ENCODE measurements around the gene ALCAM. TPM values are rescaled to one million over a fixed set of nuclear protein-coding genes. Genes with fewer than 3 reads are reported as not detected.
"Not testable (repeated sequence)": the region's sequence is repeated elsewhere in the genome, so short reads cannot be mapped to it uniquely, and the experiment has no call there.

Gene ALCAM
- total RNA-seq, 3 donors from 2014 or later = 20.3 to 223 (median 118) TPM

DNA sequence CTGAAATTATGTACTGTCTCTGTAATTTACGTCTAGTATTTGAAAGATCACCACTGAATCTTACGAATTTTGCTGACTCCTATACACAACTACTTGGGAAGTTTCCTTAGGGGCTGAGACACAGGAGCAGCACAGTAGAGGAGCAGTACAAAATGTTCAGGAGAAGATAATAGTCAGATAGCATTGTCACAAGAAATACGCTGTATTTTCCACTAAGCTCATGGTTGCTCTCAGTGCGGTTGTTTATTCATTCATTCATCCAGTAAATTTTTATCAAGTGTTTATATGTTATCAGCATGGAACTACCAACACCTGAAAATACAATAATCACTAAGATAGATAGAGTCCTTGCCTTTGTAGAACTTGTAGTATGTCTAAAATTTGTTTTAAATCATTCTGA is 34.5 kb downstream of the ALCAM start:
- Histone ChIP-seq H3K9me3 (no peaks in the 10 kb centered on the region), H3K27ac (no peak overlapping the region), H3K36me3 (no peaks in the 10 kb centered on the region), H3K27me3 (no peaks in the 10 kb centered on the region), H3K4me1 (no peaks in the 10 kb centered on the region), H3K4me3 (no peak overlapping the region)
- intact Hi-C loops (cut with DNase I; ENCODE audit: low total_unique reads) = no loop called here
- TF ChIP-seq POLR2A (IDR thresholded peaks at IDR 0.05) (no peak), POLR2AphosphoS5 (IDR thresholded peaks at IDR 0.05) (no peak)
- TF ChIP-seq, protein P1, sequence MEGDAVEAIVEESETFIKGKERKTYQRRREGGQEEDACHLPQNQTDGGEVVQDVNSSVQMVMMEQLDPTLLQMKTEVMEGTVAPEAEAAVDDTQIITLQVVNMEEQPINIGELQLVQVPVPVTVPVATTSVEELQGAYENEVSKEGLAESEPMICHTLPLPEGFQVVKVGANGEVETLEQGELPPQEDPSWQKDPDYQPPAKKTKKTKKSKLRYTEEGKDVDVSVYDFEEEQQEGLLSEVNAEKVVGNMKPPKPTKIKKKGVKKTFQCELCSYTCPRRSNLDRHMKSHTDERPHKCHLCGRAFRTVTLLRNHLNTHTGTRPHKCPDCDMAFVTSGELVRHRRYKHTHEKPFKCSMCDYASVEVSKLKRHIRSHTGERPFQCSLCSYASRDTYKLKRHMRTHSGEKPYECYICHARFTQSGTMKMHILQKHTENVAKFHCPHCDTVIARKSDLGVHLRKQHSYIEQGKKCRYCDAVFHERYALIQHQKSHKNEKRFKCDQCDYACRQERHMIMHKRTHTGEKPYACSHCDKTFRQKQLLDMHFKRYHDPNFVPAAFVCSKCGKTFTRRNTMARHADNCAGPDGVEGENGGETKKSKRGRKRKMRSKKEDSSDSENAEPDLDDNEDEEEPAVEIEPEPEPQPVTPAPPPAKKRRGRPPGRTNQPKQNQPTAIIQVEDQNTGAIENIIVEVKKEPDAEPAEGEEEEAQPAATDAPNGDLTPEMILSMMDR (IDR thresholded peaks at IDR 0.05) = no peak
- DNase-seq (ENCODE audit: low spot score in 2 of 2) = no peak

DNA sequence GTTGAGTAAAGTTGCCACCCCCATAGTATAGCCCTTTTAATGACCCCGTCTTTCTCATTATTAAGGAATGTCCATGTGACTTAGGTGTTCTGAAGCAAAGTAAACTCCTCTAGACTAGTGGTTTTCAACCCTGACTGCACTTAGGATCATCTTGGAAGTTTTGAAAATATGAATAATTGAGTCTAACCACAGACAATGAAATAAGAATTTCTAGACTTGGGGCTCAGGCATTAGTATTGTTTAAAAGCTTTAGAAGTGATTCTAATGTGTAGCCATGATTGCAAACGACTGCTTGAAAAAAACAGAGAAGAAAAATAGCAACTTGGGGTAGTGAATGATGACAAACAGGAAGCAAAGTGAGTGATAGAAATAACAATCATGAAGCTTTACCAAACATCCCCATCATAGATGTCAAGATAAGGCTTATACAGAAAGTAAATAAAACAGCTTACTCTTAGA is 35.0 kb downstream of the ALCAM start:
- intact Hi-C loops (cut with DNase I; ENCODE audit: low total_unique reads) = no loop called here
- DNase-seq (ENCODE audit: low spot score in 2 of 2) = no peak
- no peaks in the 10 kb centered on the region for H3K27me3 ChIP-seq
- TF ChIP-seq, protein P1 (IDR thresholded peaks at IDR 0.05) = no peak
- TF ChIP-seq POLR2A (IDR thresholded peaks at IDR 0.05) = no peak
- TF ChIP-seq POLR2AphosphoS5 (IDR thresholded peaks at IDR 0.05) = no peak
- no peaks in the 10 kb centered on the region for H3K4me1 ChIP-seq
- H3K9me3 ChIP-seq = no peaks in the 10 kb centered on the region
- no peak overlapping the region for H3K27ac ChIP-seq
- no peak overlapping the region for H3K4me3 ChIP-seq
- no peaks in the 10 kb centered on the region for H3K36me3 ChIP-seq

DNA sequence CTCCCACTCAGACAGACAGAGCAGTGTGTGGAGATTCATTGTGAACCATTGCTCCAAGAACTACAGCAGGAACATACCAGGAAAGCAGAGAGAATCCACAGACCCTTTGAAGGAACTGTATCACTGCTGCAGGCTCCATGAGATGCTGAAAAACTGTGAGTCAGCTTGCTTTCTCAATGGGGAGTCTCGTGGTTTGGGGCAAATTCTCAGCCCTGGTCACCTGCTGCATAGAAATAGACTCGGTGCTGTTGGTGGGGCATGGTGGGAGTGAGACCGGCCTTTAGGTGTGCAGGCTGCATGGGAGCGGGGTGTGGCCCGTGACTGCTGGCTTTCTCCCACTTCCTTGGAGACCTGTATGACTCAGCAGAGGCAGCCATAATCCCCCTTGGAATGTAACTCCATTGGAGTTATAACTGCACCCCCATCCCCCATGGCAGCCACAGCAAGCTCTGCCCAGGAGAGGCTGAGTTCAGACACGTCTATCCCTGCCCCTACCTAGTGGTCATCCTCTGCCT is 35.6 kb downstream of the ALCAM start:
- H3K27ac ChIP-seq = no peak overlapping the region
- no peaks in the 10 kb centered on the region for H3K36me3 ChIP-seq
- intact Hi-C loops (cut with DNase I; ENCODE audit: low total_unique reads) = no loop called here
- no peak for DNase-seq (ENCODE audit: low spot score in 2 of 2)
- no peaks in the 10 kb centered on the region for H3K27me3 ChIP-seq
- TF ChIP-seq POLR2AphosphoS5 (IDR thresholded peaks at IDR 0.05) (no peak), POLR2A (IDR thresholded peaks at IDR 0.05) (no peak)
- TF ChIP-seq, protein P1 (IDR thresholded peaks at IDR 0.05) = no peak
- H3K4me3 ChIP-seq = no peak overlapping the region
- H3K9me3 ChIP-seq = no peaks in the 10 kb centered on the region
- H3K4me1 ChIP-seq = no peaks in the 10 kb centered on the region

DNA sequence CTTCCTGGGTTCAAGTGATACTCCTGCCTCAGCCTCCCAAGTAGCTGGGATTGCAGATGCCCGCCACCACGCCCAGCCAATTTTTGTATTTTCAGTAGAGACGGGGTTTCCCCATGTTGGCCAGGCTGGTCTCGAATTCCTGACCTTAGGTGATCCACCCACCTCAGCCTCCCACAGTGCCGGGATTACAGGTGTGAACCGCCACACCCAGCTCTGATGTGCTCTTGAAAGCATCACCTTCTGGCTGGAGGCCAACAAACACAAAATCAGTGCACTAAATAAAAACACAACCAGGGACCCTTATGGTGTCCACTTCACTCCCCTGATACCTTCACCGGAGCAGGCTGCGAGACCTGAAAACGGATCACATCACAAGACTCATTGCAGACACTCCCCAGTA is 36.3 kb downstream of the ALCAM start:
- H3K27ac ChIP-seq; H3K36me3 ChIP-seq; H3K4me3 ChIP-seq; H3K9me3 ChIP-seq; DNase-seq (ENCODE audit: low spot score in 2 of 2); intact Hi-C loops (cut with DNase I; ENCODE audit: low total_unique reads); H3K4me1 ChIP-seq; H3K27me3 ChIP-seq: not testable (repeated sequence)

DNA sequence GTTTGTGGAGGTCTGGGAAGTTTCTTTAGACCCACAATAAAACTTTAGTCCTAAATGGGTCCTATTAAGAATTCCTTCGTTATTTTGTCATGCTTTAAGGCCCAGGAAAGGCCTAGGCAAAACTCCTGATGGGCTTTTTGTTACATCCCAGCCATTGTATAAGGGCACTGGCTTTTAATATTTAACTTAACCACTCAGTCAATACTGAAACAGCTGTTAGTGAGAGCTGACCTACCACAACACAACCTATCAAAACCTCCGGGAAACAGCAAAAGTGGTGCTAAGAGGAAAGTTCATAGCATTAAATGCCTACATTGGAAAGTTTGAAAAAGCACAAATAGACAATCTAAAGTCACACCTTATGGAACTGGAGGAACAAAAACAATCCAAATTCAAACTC is 39.6 kb downstream of the ALCAM start:
- Histone ChIP-seq H3K4me3 (no peak overlapping the region), H3K27me3 (no peaks in the 10 kb centered on the region), H3K36me3 (no peaks in the 10 kb centered on the region), H3K9me3 (no peaks in the 10 kb centered on the region), H3K4me1 (no peaks in the 10 kb centered on the region), H3K27ac (no peak overlapping the region)
- intact Hi-C loops (cut with DNase I; ENCODE audit: low total_unique reads) = no loop called here
- no peak for DNase-seq (ENCODE audit: low spot score in 2 of 2)
- TF ChIP-seq, protein P1 (IDR thresholded peaks at IDR 0.05) = no peak
- no peak for TF ChIP-seq POLR2AphosphoS5 (IDR thresholded peaks at IDR 0.05)
- no peak for TF ChIP-seq POLR2A (IDR thresholded peaks at IDR 0.05)

DNA sequence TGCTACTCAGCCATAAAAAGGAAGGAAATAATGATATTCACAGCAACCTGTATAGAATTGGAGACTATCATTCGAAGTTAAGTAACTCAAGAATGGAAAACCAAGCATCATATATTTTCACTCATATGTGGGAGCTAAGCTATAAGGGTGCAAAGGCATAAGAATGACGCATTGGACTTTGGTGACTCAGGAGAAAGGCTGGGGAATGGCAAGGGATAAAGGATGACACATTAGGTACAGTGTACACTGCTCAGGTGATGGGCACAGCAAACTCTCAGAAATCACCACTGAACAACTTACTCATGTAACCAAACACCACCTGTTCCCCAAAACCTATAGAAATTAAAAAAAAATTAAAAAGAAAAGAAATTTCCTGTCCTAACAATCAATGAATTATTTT is 42.7 kb downstream of the ALCAM start:
- DNase-seq (ENCODE audit: low spot score in 2 of 2) = no peak
- Histone ChIP-seq H3K36me3 (no peaks in the 10 kb centered on the region), H3K4me1 (no peaks in the 10 kb centered on the region), H3K4me3 (no peak overlapping the region), H3K27me3 (no peaks in the 10 kb centered on the region), H3K27ac (no peak overlapping the region), H3K9me3 (no peaks in the 10 kb centered on the region)
- intact Hi-C loops (cut with DNase I; ENCODE audit: low total_unique reads) = no loop called here
- no peak for TF ChIP-seq POLR2AphosphoS5 (IDR thresholded peaks at IDR 0.05)
- TF ChIP-seq POLR2A (IDR thresholded peaks at IDR 0.05) = no peak
- TF ChIP-seq, protein P1 (IDR thresholded peaks at IDR 0.05) = no peak
